Naive thymus-derived CD4-positive, alpha-beta T cell (primary cell): ENCODE measurements around the gene OR10W1. TPM values are rescaled to one million over a fixed set of nuclear protein-coding genes. Genes with fewer than 3 reads are reported as not detected.

Experiments
- ATAC-seq: fragments of 150-1000 bp; cut with Tn5 transposase; 2 replicates; pipeline ENCODE4 v1.10.0; 2021; ENCODE audit warnings: mild to moderate bottlenecking, moderate library complexity
- CTCF ChIA-PET: fragments of 350-600 bp; sonication (Branson Sonifier 250); formaldehyde crosslinking; loops from one replicate; lab custom pipeline; 2021; ENCODE audit warnings: antibody characterized with exemption; lab: Charles Lee
- POLR2A ChIA-PET: fragments of 350-600 bp; sonication (Branson Sonifier 250); formaldehyde crosslinking; loops from one replicate; lab custom pipeline; 2021; ENCODE audit warnings: antibody characterized with exemption, inconsistent platforms; lab: Charles Lee
- DNase-seq, 9 donors: peaks; one replicate each; pipeline versions ENCODE4 v3.0.0 to v3.0.0-alpha.2; 2020 to 2022; ENCODE audit warnings: mixed read lengths in 1 of 9
- H3K27ac ChIP-seq: one replicate; pipeline ENCODE4 v1.7.0; 2013; ENCODE audit warnings: mild to moderate bottlenecking, low read depth, low read length, moderate library complexity
- H3K27me3 ChIP-seq, 2 donors: one replicate each; pipeline ENCODE4 v1.7.0; 2013; ENCODE audit warnings: low read length in 2 of 2, mild to moderate bottlenecking in 2 of 2, moderate library complexity in 2 of 2; ENCODE audit not compliant: control insufficient read depth in 2 of 2, insufficient read depth in 2 of 2
- H3K36me3 ChIP-seq, 3 experiments: 1 replicate in 2 of 3; 2 replicates in 1 of 3; pipeline ENCODE4 v1.7.0; 2013; ENCODE audit warnings: low read length in 3 of 3, mild to moderate bottlenecking in 3 of 3, moderate library complexity in 1 of 3; ENCODE audit not compliant: insufficient read depth in 3 of 3, control insufficient read depth in 2 of 3
- H3K4me1 ChIP-seq, 2 donors: one replicate each; pipeline ENCODE4 v1.7.0; 2013; ENCODE audit warnings: low read length in 2 of 2, mild to moderate bottlenecking in 2 of 2, moderate library complexity in 1 of 2; ENCODE audit not compliant: control insufficient read depth in 2 of 2, insufficient read depth in 2 of 2
- H3K4me3 ChIP-seq: 2 replicates; pipeline ENCODE4 v1.7.0; 2013; ENCODE audit warnings: mild to moderate bottlenecking, low read length
- H3K9me3 ChIP-seq, 3 experiments: 1 replicate in 2 of 3; 2 replicates in 1 of 3; pipeline ENCODE4 v1.7.0; 2013; ENCODE audit warnings: low read length in 3 of 3; ENCODE audit not compliant: control insufficient read depth in 2 of 3
- H3K27ac Mint-ChIP-seq, 9 donors: one replicate each; pipeline ENCODE4 v1.8.0; 2020 to 2022; ENCODE audit warnings: mixed read lengths in 9 of 9, mild to moderate bottlenecking in 8 of 9, moderate library complexity in 5 of 9, inconsistent platforms in 2 of 9
- H3K27me3 Mint-ChIP-seq, 5 donors: one replicate each; pipeline ENCODE4 v1.8.0; 2021 to 2022; ENCODE audit warnings: mixed read lengths in 5 of 5, mild to moderate bottlenecking in 1 of 5
- H3K36me3 Mint-ChIP-seq, 5 donors: one replicate each; pipeline ENCODE4 v1.8.0; 2020 to 2022; ENCODE audit warnings: mixed read lengths in 5 of 5, mild to moderate bottlenecking in 3 of 5, inconsistent platforms in 1 of 5
- H3K4me1 Mint-ChIP-seq, 7 donors: one replicate each; pipeline ENCODE4 v1.8.0; 2020 to 2022; ENCODE audit warnings: mixed read lengths in 7 of 7, mild to moderate bottlenecking in 3 of 7, inconsistent platforms in 1 of 7
- H3K4me3 Mint-ChIP-seq, 10 donors: one replicate each; pipeline ENCODE4 v1.8.0; 2020 to 2022; ENCODE audit warnings: mild to moderate bottlenecking in 10 of 10, mixed read lengths in 10 of 10, moderate library complexity in 6 of 10, inconsistent platforms in 2 of 10
- H3K9me3 Mint-ChIP-seq, 11 donors: one replicate each; pipeline ENCODE4 v1.8.0; 2020 to 2022; ENCODE audit warnings: mixed read lengths in 11 of 11, mild to moderate bottlenecking in 4 of 11, inconsistent platforms in 1 of 11, moderate library complexity in 1 of 11
- intact Hi-C, 2 donors: fragments of 100-400 bp; cut with micrococcal nuclease; formaldehyde crosslinking; loops; one replicate each; pipeline ENCODE4 v1.15.1; 2023
- polyA plus RNA-seq, 2 donors: library from polyadenylated mRNA; unstranded; fragments of 300-500 nt; fragmentation: Illumina TruSeq; gene quantifications; one replicate each; pipeline ENCODE4 v1.2.3, GENCODE V29; 2021
- total RNA-seq, 6 experiments: library from RNA in 5 of 6; stranded (reverse) in 5 of 6; gene quantifications; 1 replicate in 5 of 6; 2 replicates in 1 of 6; pipeline ENCODE4 v1.2.3 and lab custom pipeline; 2021 to 2026

OR10W1 gene
- not detected for total RNA-seq
- polyA plus RNA-seq, result not detected
- total RNA-seq (lab: John Stamatoyannopoulos, UW), result not detected

GRCh38 chr11:58268142-58268541 is at the start of gene OR10W1:
Gene OR10W1, minus strand, starts transcription at chr11:58268260. Its CDS starts 402 bp downstream, at chr11:58267858.
- Histone ChIP-seq H3K27me3 (no peaks in the 10 kb centered on the region), H3K27ac (no peak within 1 kb of the TSS), H3K9me3 (no peaks in the 10 kb centered on the region), H3K4me3 (no peak within 1 kb of the TSS), H3K36me3 (no peaks in the 10 kb centered on the region), H3K4me1 (no peaks in the 10 kb centered on the region)
- Mint-ChIP-seq H3K27me3 (peaks cover 0 to 42% (median 33%) of the 10 kb centered on the region in 5 donors), H3K36me3 (no peaks in the 10 kb centered on the region), H3K27ac (no peak within 1 kb of the TSS), H3K9me3 (no peaks in the 10 kb centered on the region), H3K4me1 (peaks cover 0 to 2% (median 0%) of the 10 kb centered on the region in 7 donors), H3K4me3 (no peak within 1 kb of the TSS)
- ChIA-PET POLR2A (no interaction called here), CTCF (no interaction called here)
- DNase-seq (no peak), ATAC-seq (no peak)
- intact Hi-C loops, result no loop called here

- Histone ChIP-seq H3K9me3 (no peaks in the 10 kb centered on the region), H3K27me3 (peaks cover 0 to 5% of the 10 kb centered on the region in 2 donors), H3K27ac (no peak overlapping the region), H3K4me1 (no peaks in the 10 kb centered on the region), H3K4me3 (no peak overlapping the region), H3K36me3 (no peaks in the 10 kb centered on the region)
- H3K9me3 Mint-ChIP-seq, result peaks cover 0 to 19% (median 6%) of the 10 kb centered on the region in 11 donors
- CTCF ChIA-PET, result no interaction called here
- DNase-seq (no peak), ATAC-seq (no peak)
- H3K4me3 Mint-ChIP-seq, result no peak overlapping the region
- peaks cover 0 to 24% (median 20%) of the 10 kb centered on the region in 5 donors for H3K27me3 Mint-ChIP-seq
- intact Hi-C loops, result no loop called here
- no peaks in the 10 kb centered on the region for H3K4me1 Mint-ChIP-seq
- H3K36me3 Mint-ChIP-seq, result peaks cover 0 to 5% (median 0%) of the 10 kb centered on the region in 5 donors
- POLR2A ChIA-PET, result no interaction called here
- H3K27ac Mint-ChIP-seq, result no peak overlapping the region
Observed at GRCh38 chr11:58316142-58316541, 48.1 kb upstream of the OR10W1 start.

GRCh38 chr11:58301576-58301975 is 33.5 kb upstream of the OR10W1 start:
- POLR2A ChIA-PET, result no interaction called here
- Histone ChIP-seq H3K36me3 (no peaks in the 10 kb centered on the region), H3K9me3 (no peaks in the 10 kb centered on the region), H3K4me1 (no peaks in the 10 kb centered on the region), H3K27me3 (no peaks in the 10 kb centered on the region), H3K27ac (no peak overlapping the region), H3K4me3 (no peak overlapping the region)
- CTCF ChIA-PET, result no interaction called here
- H3K4me1 Mint-ChIP-seq, result no peaks in the 10 kb centered on the region
- no peak overlapping the region for H3K27ac Mint-ChIP-seq
- H3K27me3 Mint-ChIP-seq, result peaks cover 0 to 7% (median 6%) of the 10 kb centered on the region in 5 donors
- H3K9me3 Mint-ChIP-seq, result peaks cover 0 to 1% (median 0%) of the 10 kb centered on the region in 11 donors
- ATAC-seq (no peak), DNase-seq (no peak)
- no peak overlapping the region for H3K4me3 Mint-ChIP-seq
- intact Hi-C loops, result no loop called here
- peaks cover 0 to 5% (median 0%) of the 10 kb centered on the region in 5 donors for H3K36me3 Mint-ChIP-seq

GRCh38 chr11:58292017-58292416 is 24.0 kb upstream of the OR10W1 start:
- Mint-ChIP-seq H3K9me3 (peaks cover 0 to 8% (median 0%) of the 10 kb centered on the region in 11 donors), H3K27ac (no peak overlapping the region), H3K4me3 (no peak overlapping the region), H3K4me1 (no peaks in the 10 kb centered on the region), H3K27me3 (peaks cover 0 to 29% (median 19%) of the 10 kb centered on the region in 5 donors), H3K36me3 (no peaks in the 10 kb centered on the region)
- ChIA-PET POLR2A (no interaction called here), CTCF (no interaction called here)
- DNase-seq (no peak), ATAC-seq (no peak)
- intact Hi-C loops, result no loop called here
- H3K4me3 ChIP-seq, result no peak overlapping the region
- H3K9me3 ChIP-seq, result no peaks in the 10 kb centered on the region
- H3K4me1 ChIP-seq, result no peaks in the 10 kb centered on the region
- H3K36me3 ChIP-seq, result no peaks in the 10 kb centered on the region
- H3K27me3 ChIP-seq, result no peaks in the 10 kb centered on the region
- H3K27ac ChIP-seq, result no peak overlapping the region

GRCh38 chr11:58289266-58289665 is 21.2 kb upstream of the OR10W1 start:
- Histone ChIP-seq H3K27me3 (no peaks in the 10 kb centered on the region), H3K27ac (no peak overlapping the region), H3K9me3 (no peaks in the 10 kb centered on the region), H3K4me3 (no peak overlapping the region), H3K4me1 (no peaks in the 10 kb centered on the region), H3K36me3 (no peaks in the 10 kb centered on the region)
- Mint-ChIP-seq H3K4me1 (peaks cover 0 to 12% (median 3%) of the 10 kb centered on the region in 7 donors), H3K36me3 (no peaks in the 10 kb centered on the region), H3K27me3 (peaks cover 0 to 29% (median 19%) of the 10 kb centered on the region in 5 donors), H3K27ac (no peak overlapping the region), H3K9me3 (peaks cover 0 to 8% (median 0%) of the 10 kb centered on the region in 11 donors), H3K4me3 (no peak overlapping the region)
- no peak for DNase-seq
- CTCF ChIA-PET, result no interaction called here
- no peak for ATAC-seq
- POLR2A ChIA-PET, result no interaction called here
- intact Hi-C loops, result loop anchor here in 1 of 2 donors (5.0 kb wide), 1 partner anchor 627 kb away; no protein-coding TSS in a partner anchor

- H3K4me3 Mint-ChIP-seq, result no peak overlapping the region
- H3K4me3 ChIP-seq, result no peak overlapping the region
- no peak overlapping the region for H3K27ac ChIP-seq
- peaks cover 0 to 12% (median 3%) of the 10 kb centered on the region in 7 donors for H3K4me1 Mint-ChIP-seq
- H3K4me1 ChIP-seq, result no peaks in the 10 kb centered on the region
- no peaks in the 10 kb centered on the region for H3K27me3 ChIP-seq
- ChIA-PET CTCF (interaction anchor here (0.6 kb wide), 1 partner anchor 793 kb away, joined by 3 read pairs; no protein-coding TSS in a partner anchor), POLR2A (no interaction called here)
- H3K9me3 ChIP-seq, result no peaks in the 10 kb centered on the region
- H3K36me3 ChIP-seq, result no peaks in the 10 kb centered on the region
- H3K9me3 Mint-ChIP-seq, result peaks cover 0 to 15% (median under 1%) of the 10 kb centered on the region in 11 donors
- ATAC-seq (peak; percentile 37), DNase-seq (peak in 1 of 9 donors; percentile 1)
- intact Hi-C loops, result loop anchor here in 1 of 2 donors (1.0 to 5.0 kb wide), 2 partner anchors 624 to 718 kb away; no protein-coding TSS in a partner anchor
- peaks cover 0 to 4% (median 0%) of the 10 kb centered on the region in 5 donors for H3K36me3 Mint-ChIP-seq
- H3K27me3 Mint-ChIP-seq, result peaks cover 0 to 32% (median 16%) of the 10 kb centered on the region in 5 donors
- no peak overlapping the region for H3K27ac Mint-ChIP-seq
Observed at GRCh38 chr11:58286249-58286648, 18.2 kb upstream of the OR10W1 start.
